Colonic mucosa (tissue), 4 donors: ENCODE measurements around the gene GPR75. TPM values are rescaled to one million over a fixed set of nuclear protein-coding genes. Genes with fewer than 3 reads are reported as not detected.

Source experiments
- DNase-seq: peaks from one replicate; pipeline ENCODE4 v3.0.0-alpha.2; 2020
- H3K27ac ChIP-seq: fragments of 200-600 bp; one replicate; pipeline ENCODE4 v1.8.0; 2021
- H3K27me3 ChIP-seq: fragments of 200-600 bp; one replicate; pipeline ENCODE4 v1.8.0; 2021
- H3K36me3 ChIP-seq: fragments of 200-600 bp; one replicate; pipeline ENCODE4 v1.8.0; 2021
- H3K4me1 ChIP-seq: fragments of 200-600 bp; one replicate; pipeline ENCODE4 v1.8.0; 2021; ENCODE audit warnings: mild to moderate bottlenecking
- H3K4me3 ChIP-seq: fragments of 200-600 bp; one replicate; pipeline ENCODE4 v1.8.0; 2021
- H3K9ac ChIP-seq, 2 donors: one replicate each; pipeline ENCODE4 v1.7.0; 2013; ENCODE audit warnings: control low read depth in 2 of 2, low read depth in 2 of 2, low read length in 2 of 2
- H3K9me3 ChIP-seq: fragments of 200-600 bp; one replicate; pipeline ENCODE4 v1.8.0; 2021
- CTCF ChIP-seq: fragments of 200-600 bp; IDR thresholded peaks from one replicate; pipeline ENCODE4 v1.8.0; 2022; ENCODE audit warnings: antibody characterized with exemption, mild to moderate bottlenecking
- intact Hi-C: fragments of 100-400 bp; cut with DNase I; formaldehyde crosslinking; loops from one replicate; pipeline ENCODE4 v1.14.1; 2022
- total RNA-seq, 2 donors: library from RNA; stranded (reverse); fragmentation: NEBNext Ultra II Directional in 1 of 2; extraction: Animal tissue kit (Norgen Biotek cat#: 25700) in 1 of 2; gene quantifications; one replicate each; pipeline ENCODE4 v1.2.1, GENCODE V29; 2021
- donor health status: healthy.
- donor health status: DM: no; HTN: no; CAD: no.
- donor health status: DM: no; HTN: no; CAD: no.

Gene GPR75
- total RNA-seq, 2 donors from 2014 or later, result 0.58 to 1.1 TPM

- H3K4me3 ChIP-seq, result no peak overlapping the region
- H3K27ac ChIP-seq, result no peak overlapping the region
- intact Hi-C loops, result no loop called here
- H3K4me1 ChIP-seq, result no peaks in the 10 kb centered on the region
- no peak overlapping the region for H3K9ac ChIP-seq
- H3K27me3 ChIP-seq, result no peaks in the 10 kb centered on the region
- H3K9me3 ChIP-seq, result no peaks in the 10 kb centered on the region
- H3K36me3 ChIP-seq, result no peaks in the 10 kb centered on the region
- DNase-seq, result no peak
- TF ChIP-seq CTCF, result no peak
These were observed 21.0 kb upstream of the GPR75 start for GRCh38 chr2:53880756-53881155.

GRCh38 chr2:53877556-53877955, 17.8 kb upstream of the GPR75 start:
- DNase-seq, result no peak
- Histone ChIP-seq H3K4me3 (no peak overlapping the region), H3K27me3 (no peaks in the 10 kb centered on the region), H3K27ac (no peak overlapping the region), H3K4me1 (no peaks in the 10 kb centered on the region), H3K9ac (no peak overlapping the region), H3K9me3 (no peaks in the 10 kb centered on the region), H3K36me3 (peaks cover 13% of the 10 kb centered on the region)
- intact Hi-C loops, result no loop called here
- TF ChIP-seq CTCF, result no peak

GRCh38 chr2:53877112-53877511, 17.3 kb upstream of the GPR75 start:
- no peak for DNase-seq
- no peak overlapping the region for H3K9ac ChIP-seq
- no peak overlapping the region for H3K27ac ChIP-seq
- H3K4me3 ChIP-seq, result no peak overlapping the region
- no peaks in the 10 kb centered on the region for H3K4me1 ChIP-seq
- no peak for TF ChIP-seq CTCF
- intact Hi-C loops, result no loop called here
- no peaks in the 10 kb centered on the region for H3K27me3 ChIP-seq
- H3K9me3 ChIP-seq, result no peaks in the 10 kb centered on the region
- peaks cover 13% of the 10 kb centered on the region for H3K36me3 ChIP-seq

GRCh38 chr2:53874401-53874950, 14.7 kb upstream of the GPR75 start:
- Histone ChIP-seq H3K4me3 (no peak overlapping the region), H3K9me3 (no peaks in the 10 kb centered on the region), H3K4me1 (no peaks in the 10 kb centered on the region), H3K9ac (no peak overlapping the region), H3K27ac (no peak overlapping the region), H3K36me3 (peaks cover 13% of the 10 kb centered on the region), H3K27me3 (no peaks in the 10 kb centered on the region)
- intact Hi-C loops, result no loop called here
- no peak for DNase-seq
- TF ChIP-seq CTCF, result no peak

GRCh38 chr2:53867773-53868172, 8.0 kb upstream of the GPR75 start:
- Histone ChIP-seq H3K9ac (no peak overlapping the region), H3K27ac (no peak overlapping the region), H3K36me3 (no peaks in the 10 kb centered on the region), H3K9me3 (no peaks in the 10 kb centered on the region), H3K4me3 (no peak overlapping the region), H3K27me3 (no peaks in the 10 kb centered on the region), H3K4me1 (no peaks in the 10 kb centered on the region)
- intact Hi-C loops, result no loop called here
- DNase-seq, result no peak
- no peak for TF ChIP-seq CTCF

- Histone ChIP-seq H3K36me3 (no peaks in the 10 kb centered on the region), H3K9ac (no peak overlapping the region)
These were observed 7.4 kb upstream of the GPR75 start for GRCh38 chr2:53867169-53867568.

More at GRCh38 chr2:53867169-53867568, 7.4 kb upstream of the GPR75 start:
- intact Hi-C loops, result no loop called here
- no peak overlapping the region for H3K4me3 ChIP-seq
- no peaks in the 10 kb centered on the region for H3K9me3 ChIP-seq
- H3K27ac ChIP-seq, result no peak overlapping the region
- H3K4me1 ChIP-seq, result no peaks in the 10 kb centered on the region
- no peak for TF ChIP-seq CTCF
- no peaks in the 10 kb centered on the region for H3K27me3 ChIP-seq
- DNase-seq, result no peak
